ENCODE results near the gene CHSY1.

The CHSY1 gene

GRCh38 chr15:101251830-101252820 lies at the start of gene CHSY1:
TSS of gene CHSY1 (minus strand) at chr15:101252048. CDS start at chr15:101251456, 592 bp downstream.
- Histone ChIP-seq H3K36me3 (ENCODE audit: control insufficient read depth, insufficient read depth, low read length) (no peaks in the 10 kb centered on the region), H3K27me3 (replicated peaks; ENCODE audit: control insufficient read depth, insufficient read depth, low read length) (no peaks in the 10 kb centered on the region), H3K4me3 (replicated peaks; ENCODE audit: low read depth, low read length) (peak within 1 kb of the TSS; percentile 82)
- peak; percentile 95 for DNase-seq (ENCODE audit: extremely low read depth, insufficient read length)
- peak; percentile 14 for TF ChIP-seq CTCF (IDR thresholded peaks at IDR 0.05; ENCODE audit: insufficient read depth, low read length, poor library complexity, severe bottlenecking)

GRCh38 chr15:101296418-101297405 lies 44.9 kb upstream of the CHSY1 start:
- Histone ChIP-seq H3K4me3 (replicated peaks; ENCODE audit: low read depth, low read length) (no peak overlapping the region), H3K27me3 (replicated peaks; ENCODE audit: control insufficient read depth, insufficient read depth, low read length) (no peaks in the 10 kb centered on the region), H3K36me3 (ENCODE audit: control insufficient read depth, insufficient read depth, low read length) (no peaks in the 10 kb centered on the region; the same call in 1 of the 2 replicates)
- TF ChIP-seq CTCF (IDR thresholded peaks at IDR 0.05; ENCODE audit: insufficient read depth, low read length, poor library complexity, severe bottlenecking), result no peak
- no peak for DNase-seq (ENCODE audit: extremely low read depth, insufficient read length)

GRCh38 chr15:101295607-101296161 lies 43.8 kb upstream of the CHSY1 start:
- no peak for TF ChIP-seq CTCF (IDR thresholded peaks at IDR 0.05; ENCODE audit: insufficient read depth, low read length, poor library complexity, severe bottlenecking)
- H3K27me3 ChIP-seq (replicated peaks; ENCODE audit: control insufficient read depth, insufficient read depth, low read length), result no peaks in the 10 kb centered on the region
- peak overlapping the region; percentile 85 for H3K4me3 ChIP-seq (replicated peaks; ENCODE audit: low read depth, low read length)
- DNase-seq (ENCODE audit: extremely low read depth, insufficient read length), result no peak
- H3K36me3 ChIP-seq (ENCODE audit: control insufficient read depth, insufficient read depth, low read length), result no peaks in the 10 kb centered on the region; the same call in 1 of the 2 replicates

- TF ChIP-seq CTCF (IDR thresholded peaks at IDR 0.05; ENCODE audit: insufficient read depth, low read length, poor library complexity, severe bottlenecking), result no peak
- peak within 1 kb of the TSS; percentile 85 for H3K4me3 ChIP-seq (replicated peaks; ENCODE audit: low read depth, low read length)
- peaks cover 4% of the 10 kb centered on the region; the same call in 1 of the 2 replicates for H3K36me3 ChIP-seq (ENCODE audit: control insufficient read depth, insufficient read depth, low read length)
- H3K27me3 ChIP-seq (replicated peaks; ENCODE audit: control insufficient read depth, insufficient read depth, low read length), result no peaks in the 10 kb centered on the region
- DNase-seq (ENCODE audit: extremely low read depth, insufficient read length), result peak; percentile 97
These were observed 43.1 kb upstream of the CHSY1 start, which contains the start of gene SNRPA1 for GRCh38 chr15:101294731-101295606. TSS of gene SNRPA1 (minus strand) at chr15:101295248. CDS start at chr15:101295178, 70 bp downstream.
